Inferior parietal cortex (tissue), 1 donor: Measurements from ENCODE around the gene ETV2.
A peak's percentile ranks its signal among the peaks of the same experiment; 100 is the strongest.
"Not testable (repeated sequence)": the region's sequence is repeated elsewhere in the genome, so short reads cannot be mapped to it uniquely, and the experiment has no call there.

Experiments used
- DNase-seq: peaks from one replicate; pipeline ENCODE4 v3.0.0-alpha.2; 2016; ENCODE audit errors: extremely low spot score

Gene ETV2, protein sequence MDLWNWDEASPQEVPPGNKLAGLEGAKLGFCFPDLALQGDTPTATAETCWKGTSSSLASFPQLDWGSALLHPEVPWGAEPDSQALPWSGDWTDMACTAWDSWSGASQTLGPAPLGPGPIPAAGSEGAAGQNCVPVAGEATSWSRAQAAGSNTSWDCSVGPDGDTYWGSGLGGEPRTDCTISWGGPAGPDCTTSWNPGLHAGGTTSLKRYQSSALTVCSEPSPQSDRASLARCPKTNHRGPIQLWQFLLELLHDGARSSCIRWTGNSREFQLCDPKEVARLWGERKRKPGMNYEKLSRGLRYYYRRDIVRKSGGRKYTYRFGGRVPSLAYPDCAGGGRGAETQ

DNA sequence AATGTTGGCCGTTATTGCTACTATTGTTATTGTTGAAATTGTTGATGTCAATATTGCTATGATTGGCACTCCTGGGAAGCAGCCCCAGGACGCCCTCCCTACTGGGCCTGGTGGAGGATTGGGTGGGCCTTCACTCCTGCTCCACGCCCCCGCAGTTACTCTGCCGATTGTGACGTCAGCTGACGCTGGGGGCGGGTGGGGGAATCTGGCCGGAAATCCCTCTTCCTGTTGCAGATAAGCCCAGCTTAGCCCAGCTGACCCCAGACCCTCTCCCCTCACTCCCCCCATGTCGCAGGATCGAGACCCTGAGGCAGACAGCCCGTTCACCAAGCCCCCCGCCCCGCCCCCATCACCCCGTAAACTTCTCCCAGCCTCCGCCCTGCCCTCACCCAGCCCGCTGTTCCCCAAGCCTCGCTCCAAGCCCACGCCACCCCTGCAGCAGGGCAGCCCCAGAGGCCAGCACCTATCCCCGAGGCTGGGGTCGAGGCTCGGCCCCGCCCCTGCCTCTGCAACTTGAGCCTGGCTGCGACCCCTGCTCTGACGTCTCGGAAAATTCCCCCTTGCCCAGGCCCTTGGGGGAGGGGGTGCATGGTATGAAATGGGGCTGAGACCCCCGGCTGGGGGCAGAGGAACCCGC, at the start of gene ETV2:
Gene ETV2 (plus strand): TSS at position 231 of the 637 bp plus-strand sequence. CDS start 716 bp downstream, outside the sequence.
- DNase-seq = no peak

DNA sequence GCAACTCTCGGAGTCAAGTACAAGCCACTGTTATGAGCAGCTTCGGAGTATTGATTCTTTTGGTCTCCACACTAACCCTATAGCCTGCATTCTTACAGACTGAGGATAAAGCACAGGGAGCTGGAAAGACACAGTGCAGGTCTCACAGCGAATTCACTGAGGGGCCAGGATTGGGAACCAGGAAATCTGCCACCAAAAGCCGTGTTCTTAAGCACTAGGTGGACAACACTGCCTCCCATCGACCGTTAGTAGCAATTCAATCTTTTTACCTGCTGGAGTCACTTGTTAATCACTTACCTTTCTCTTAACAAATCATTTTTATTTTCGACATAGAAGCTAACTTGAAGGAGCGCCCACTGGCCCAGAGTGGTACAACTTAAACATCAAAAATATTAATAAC, 49.3 kb upstream of the ETV2 start:
- peak; percentile 20 for DNase-seq

DNA sequence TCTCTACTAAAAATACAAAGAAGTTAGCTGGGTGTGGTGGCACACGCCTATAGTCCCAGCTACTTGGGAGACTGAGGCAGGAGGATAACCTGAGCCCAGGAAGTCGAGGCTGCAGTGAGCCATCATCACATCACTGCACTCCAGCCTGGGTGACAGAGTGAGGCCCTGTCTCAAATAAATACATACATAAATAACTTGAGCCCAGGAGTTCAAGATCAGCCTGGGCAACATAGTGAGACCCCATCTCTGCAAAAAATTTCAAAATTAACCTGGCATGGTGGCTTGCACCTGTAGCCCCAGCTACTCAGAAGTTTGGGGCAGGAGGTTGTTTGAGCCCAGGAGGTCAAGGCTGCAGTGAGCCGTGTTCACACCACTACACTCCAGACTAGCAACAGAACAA, 46.5 kb upstream of the ETV2 start:
- DNase-seq = not testable (repeated sequence)

DNA sequence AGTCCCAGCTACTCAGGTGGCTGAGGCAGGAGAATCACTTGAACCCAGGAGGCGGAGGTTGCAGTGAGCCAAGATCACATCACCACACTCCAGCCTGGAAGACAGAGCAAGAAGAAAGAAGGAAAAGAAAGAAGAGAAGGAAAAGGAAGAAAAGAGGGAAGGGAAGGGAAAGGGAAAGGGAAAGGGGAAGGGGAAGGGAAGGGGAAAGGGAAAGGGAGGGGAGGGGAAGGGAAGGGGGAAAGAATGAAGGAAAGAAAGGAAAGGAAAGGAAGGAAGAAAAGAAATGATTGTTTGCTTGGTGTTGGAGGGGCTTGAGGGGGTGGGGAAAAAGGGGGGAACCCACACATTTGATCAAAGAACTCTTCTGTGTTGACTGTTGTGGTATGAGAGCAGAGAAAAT, 45.6 kb upstream of the ETV2 start:
- no peak for DNase-seq

DNA sequence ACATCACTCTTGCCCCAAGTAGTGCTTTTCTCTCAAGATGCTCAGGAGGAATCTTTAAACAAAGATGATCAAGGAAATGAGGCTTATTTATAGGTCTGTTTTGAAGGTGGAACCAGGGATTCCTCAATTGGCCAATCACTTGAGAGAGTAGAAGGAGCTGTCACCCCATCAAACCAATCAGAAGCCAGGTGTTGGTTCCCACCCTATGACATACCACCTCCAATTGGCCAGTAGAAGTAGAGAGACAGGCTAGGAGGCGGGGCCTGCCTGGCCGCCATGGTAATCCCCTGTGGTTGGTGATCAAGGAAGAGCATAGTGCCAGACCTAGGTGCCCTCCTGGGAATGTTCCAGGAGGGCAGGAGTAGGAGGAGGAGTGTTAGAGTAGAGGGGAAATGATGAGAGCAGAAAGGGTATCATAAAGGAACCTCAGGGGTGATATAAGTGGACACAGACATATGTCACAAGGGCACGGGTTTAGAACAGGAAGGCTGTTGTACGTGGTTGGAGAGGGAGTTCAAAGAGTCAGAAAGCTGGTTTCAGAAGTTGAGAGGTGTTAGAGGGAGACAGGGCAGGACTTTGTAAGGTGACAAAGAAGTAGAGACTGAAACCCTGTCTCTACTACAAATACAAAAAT, 45.1 kb upstream of the ETV2 start:
- DNase-seq = no peak

DNA sequence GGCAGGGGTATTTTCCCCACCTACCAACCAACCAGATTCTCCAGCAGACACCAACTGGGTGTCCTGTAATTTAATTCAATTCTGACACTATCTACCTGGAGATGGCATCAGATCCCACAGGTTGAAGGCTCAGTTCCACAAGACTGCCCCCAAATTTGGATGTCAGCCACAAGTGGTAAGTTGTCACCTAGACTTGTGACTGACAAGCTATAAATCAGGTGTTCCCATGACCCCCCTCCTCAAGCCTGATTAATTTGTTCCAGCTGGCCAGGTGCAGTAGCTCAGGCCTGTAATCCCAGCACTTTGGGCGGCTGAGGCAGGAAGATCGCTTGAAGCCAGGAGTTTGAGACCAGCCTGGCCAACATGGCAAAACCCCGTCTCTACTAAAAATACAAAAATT, 39.6 kb upstream of the ETV2 start:
- DNase-seq = no peak

DNA sequence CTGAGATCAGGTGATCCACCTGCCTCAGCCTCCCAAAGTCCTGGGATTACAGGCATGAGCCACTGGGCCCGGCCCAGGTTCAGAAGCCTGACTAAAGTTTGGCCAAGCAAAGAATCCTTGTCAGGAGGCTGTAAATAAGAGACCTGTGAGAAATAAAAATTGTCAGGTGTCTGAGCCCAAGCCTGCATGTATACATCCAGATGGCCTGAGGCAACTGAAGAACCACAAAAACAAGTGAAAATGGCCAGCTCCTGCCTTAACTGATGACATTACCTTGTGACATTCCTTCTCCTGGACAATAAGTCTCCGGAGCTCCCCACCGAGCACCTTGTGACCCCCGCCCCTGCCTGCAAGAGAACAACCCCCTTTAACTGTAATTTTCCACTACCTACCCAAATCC, 37.1 kb upstream of the ETV2 start:
- DNase-seq = not testable (repeated sequence)

DNA sequence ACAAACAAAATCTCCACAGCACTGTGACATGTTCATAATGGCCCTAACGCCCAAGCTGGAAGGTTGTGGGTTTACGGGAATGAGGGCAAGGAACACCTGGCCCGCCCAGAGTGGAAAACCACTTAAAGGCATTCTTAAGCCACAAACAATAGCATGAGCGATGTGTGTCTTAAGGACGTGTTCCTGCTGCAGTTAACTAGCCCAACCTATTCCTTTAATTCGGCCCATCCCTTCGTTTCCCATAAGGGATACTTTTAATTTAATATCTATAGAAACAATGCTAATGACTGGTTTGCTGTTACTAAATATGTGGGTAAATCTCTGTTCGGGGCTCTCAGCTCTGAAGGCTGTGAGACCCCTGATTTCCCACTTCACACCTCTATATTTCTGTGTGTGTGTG, 34.4 kb upstream of the ETV2 start:
- not testable (repeated sequence) for DNase-seq

DNA sequence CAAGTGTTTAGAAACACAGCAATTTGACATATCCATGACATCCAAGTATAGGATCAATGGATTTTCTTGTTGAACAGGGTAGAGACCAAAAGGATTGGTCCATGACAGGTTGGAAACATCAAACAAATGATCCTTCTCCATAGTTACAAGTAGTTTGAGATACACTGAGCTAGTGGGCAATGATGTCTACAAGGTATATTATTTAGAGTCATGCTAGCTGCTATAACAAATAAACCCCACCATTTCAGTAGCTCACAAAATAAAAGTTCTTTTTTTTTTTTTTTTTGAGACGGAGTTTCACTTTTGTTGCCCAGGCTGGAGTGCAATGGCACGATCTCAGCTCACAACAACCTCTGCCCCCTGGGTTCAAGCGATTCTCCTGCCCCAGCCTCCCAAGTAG, 33.9 kb upstream of the ETV2 start:
- DNase-seq = no peak

DNA sequence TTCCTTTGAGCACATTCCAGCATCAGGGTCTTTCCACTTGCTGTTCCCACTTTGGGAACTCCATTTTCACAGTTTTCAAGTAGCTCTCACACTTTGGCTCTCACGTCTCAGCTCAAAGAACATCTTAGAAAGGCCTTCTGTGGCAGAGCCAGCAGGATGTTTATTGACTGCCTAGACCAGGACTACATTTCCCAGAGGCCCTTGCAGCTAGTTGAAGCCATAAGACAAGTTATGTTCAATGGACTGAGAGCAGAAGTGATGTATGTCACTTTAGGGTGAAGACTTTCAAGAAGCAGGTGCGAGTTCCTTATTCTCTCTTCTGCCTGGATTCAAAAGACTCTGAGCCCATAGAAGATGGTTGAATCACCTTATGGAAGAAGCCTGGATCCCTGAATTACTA, 33.3 kb upstream of the ETV2 start:
- no peak for DNase-seq

DNA sequence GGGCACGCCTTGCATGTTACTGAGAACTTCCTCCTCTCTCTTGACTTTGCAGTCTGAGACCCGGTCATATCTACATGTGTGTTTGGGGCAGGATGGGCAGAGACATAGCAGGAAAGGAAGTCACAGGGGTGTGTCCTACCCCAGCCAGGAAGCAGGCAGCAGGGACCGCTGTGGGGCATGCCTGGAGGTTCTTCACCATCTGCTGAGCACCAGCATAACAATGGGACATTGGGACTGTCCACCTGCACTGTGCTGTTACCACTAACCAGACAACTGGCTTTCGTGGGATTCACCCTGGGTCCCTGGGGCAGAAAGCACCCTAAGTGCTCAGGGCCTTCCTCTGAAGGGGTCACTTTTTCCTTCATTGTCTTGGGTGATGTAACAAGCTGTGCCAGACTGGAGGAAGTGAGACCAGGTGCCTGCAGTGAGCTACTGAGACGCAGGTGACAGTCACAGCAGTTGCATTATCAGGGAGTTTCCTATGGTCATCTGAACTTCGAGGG, 31.6 kb upstream of the ETV2 start:
- no peak for DNase-seq

DNA sequence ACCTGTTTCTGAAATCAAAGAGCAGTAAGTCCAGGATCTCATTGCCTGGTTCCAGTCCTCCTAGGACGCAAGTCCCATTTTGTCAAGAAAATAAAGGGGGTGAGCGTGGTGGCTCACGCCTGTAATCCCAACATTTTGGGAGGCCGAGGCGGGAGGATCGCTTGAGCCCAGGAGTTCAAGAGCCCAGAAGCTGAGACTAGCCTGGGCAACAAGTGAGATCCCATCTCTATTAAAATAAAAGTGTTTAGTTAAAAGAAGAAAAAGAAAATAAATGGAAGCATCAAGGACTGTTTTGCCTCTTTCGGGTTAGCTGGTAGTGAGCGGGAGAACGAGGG, 29.4 kb upstream of the ETV2 start:
- no peak for DNase-seq

DNA sequence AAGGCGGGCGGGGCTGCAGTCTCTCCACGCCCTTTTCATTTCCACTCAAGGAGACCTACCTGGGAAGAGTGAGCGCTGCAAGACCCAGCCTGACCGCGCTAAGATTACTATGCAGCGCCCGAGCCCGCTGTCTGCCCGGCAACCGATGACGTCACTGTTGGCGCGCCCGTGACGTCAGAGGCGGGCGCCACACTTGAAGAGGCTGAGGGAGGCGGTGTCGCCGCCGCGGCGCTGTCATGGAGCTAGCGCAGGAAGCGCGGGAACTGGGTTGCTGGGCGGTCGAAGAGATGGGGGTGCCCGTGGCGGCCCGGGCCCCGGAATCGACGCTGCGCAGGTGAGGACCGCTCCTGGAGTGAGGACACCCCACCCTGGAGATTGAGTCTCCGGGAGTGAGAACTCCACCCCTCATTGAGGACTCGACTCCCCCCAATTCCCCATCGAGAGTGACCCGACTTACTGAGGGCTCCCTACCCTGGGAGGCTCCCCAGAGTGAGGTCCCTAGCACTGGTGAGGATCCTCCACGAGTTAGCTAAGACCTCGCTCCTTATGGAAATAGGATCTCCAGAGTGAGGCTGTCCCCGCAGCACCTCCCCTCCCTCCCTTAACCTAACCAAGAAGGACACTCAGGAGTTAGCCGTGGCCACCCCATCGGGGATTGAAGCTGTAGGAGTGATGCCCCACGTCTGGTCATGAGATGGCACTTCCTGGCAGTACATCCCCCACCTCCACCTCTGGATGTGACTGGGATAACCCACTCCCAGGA, 28.8 kb upstream of the ETV2 start, which contains the start of gene HAUS5:
Gene HAUS5 (plus strand): TSS at position 177 of the 763 bp plus-strand sequence. CDS start 60 bp downstream, at position 237.
- DNase-seq = peak; percentile 93

DNA sequence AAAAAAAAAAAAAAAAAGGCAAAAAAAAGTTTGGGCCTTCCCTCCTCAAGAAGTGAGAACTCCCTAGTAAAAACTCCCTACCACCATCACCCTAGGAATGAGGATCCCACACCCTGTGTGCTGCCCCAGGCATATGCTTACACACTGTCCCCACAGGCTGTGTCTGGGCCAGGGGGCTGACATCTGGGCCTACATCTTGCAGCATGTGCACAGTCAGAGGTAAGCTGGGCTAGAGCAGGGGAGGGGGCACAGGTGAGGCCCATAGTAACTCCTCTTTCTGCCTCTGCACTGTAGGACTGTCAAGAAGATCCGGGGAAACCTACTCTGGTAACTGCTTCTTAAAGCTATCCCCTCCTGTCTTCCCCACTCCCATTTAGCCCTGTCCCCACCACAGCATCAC, 28.0 kb upstream of the ETV2 start:
- DNase-seq = no peak

DNA sequence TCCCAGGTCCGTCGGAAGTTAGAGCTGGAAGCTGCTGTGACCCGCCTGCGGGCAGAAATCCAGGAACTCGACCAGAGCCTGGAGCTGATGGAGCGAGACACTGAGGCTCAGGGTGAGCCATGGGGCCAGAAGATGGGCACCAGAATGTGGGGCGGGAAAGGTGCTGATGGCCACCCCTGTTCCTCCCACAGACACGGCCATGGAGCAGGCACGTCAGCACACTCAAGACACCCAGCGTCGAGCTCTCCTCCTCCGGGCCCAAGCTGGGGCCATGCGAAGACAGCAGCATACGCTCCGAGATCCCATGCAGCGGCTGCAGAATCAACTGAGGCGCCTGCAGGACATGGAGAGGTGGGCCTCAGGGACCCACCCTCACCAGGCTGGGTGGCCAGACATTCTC, 26.5 kb upstream of the ETV2 start:
- DNase-seq = no peak

DNA sequence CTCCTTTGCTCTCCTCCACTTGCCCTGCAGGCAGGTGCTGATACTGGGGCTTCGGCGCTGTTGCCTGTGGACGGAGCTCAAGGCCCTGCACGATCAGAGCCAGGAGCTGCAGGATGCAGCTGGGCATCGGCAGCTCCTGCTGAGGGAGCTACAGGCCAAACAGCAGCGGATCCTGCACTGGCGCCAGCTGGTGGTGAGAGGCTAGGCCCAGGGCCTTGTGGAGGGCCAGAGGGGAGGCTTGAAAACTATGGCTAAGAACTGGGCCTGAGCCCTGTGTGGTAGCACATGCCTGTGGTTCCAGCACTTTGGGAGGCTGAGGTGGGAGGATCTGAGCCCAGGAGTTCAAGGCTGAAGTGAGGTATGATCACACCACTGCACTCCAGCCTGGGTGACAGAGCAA, 22.7 kb upstream of the ETV2 start:
- DNase-seq = no peak

DNA sequence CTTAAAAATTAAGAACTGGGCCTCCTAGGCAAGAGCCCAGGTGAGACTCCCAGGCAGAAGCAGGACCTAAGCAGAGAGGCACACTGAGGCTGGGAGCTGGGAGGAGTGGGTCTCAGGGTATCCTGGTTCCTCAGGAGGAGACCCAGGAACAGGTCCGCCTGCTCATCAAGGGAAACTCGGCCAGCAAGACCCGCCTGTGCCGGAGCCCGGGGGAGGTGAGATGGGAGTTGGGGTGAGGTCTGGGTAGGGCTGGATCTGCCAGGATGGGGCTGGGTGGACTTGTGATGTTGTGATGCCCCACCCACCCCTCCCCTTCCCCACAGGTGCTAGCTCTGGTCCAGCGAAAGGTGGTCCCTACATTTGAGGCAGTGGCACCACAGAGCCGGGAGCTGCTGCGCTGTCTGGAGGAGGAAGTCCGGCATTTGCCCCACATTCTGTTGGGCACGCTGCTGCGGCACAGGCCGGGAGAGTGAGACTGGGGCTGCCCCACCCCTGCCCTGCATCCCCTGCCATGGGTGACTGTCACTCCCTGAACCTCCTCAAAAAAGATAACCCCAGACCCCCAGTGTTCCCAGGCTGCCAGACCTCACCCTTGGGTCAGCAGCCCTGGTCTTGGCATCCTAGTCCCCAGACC, 22.1 kb upstream of the ETV2 start:
- no peak for DNase-seq

DNA sequence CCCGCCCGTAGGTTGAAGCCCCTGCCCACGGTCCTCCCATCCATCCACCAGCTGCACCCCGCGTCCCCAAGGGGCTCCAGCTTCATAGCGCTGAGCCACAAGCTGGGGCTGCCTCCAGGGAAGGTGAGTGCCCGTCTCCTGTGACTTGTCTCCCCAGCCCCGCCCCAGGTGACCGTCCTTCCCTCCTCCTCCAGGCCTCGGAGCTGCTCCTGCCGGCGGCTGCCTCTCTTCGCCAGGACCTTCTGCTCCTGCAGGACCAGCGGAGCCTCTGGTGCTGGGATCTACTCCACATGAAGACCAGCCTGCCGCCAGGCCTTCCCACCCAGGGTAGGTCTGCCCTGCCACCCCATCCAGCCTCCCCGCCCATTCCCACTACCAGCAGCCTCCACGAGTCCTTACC, 21.5 kb upstream of the ETV2 start:
- DNase-seq = no peak

DNA sequence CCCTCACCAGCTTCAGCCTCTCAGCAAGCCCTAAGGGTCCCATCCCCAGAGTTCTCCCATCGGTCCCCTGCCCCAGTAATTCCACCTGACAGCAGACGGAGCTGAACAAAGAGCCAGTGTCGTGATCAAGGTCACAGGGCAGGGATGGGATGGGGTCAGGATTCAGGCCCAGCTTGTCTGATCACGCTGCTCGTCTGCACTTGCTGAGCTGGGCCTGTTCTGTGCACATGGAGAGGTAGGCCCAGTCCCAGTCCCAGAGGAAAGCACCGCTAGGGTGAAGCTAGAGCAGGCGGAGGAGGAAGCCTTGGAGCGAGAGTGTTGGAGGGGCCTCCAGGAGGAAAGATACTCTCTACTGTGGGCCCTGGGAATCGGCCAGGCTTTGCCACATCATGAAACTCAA, 19.8 kb upstream of the ETV2 start:
- no peak for DNase-seq

DNA sequence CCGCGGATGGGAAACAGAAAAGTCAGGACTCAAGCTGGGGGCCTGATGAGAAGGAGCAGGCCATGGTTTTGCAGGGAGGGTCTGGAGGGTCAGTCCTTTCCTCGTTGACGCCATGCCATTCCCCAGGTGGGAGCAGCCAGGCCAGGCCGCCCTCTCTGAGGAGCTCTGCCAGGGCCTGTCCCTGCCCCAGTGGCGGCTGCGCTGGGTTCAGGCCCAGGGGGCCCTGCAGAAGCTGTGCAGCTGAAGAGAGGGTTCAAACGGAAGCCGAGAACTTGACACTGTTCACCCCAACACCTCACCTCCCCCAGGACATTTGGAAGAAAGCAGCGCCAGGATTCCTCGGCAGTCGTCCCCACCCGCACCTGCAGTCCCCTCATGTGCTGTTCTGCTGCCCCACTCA, 18.8 kb upstream of the ETV2 start:
- DNase-seq = no peak

DNA sequence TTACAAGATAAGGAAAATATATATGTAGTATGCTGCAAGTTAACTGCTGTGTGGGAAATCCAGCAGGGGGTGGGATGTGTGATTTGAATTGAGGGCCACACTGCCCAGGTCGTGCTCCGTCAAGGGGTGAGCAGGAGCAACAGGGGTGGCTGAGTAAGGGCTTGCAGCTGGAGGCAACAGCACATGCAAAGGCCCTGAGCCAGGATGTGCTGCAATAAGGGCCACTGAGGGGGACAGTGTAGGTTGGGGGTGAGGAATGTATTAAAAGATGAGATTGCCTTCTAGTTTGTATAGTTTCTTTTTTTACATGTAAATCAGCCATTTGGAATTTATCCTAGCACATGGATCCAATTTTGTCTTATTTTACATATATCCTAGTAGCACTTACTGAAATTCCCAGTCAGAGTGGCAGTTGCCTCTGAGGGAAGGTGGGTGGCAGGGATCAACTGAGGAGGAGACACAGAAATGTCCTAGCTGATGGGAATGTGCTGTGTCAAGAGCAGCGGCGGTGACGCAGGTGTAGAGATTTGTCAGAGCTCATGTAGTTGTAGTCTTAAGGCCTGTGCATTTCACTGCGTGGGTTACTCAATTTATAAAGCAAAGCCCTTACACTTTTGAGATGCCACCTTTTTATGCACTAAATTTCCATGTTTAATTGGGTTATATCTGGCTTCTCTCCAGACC, 18.1 kb upstream of the ETV2 start:
- DNase-seq = peak; percentile 9
